GM18870 (cell line): ENCODE results near the gene SEPTIN8.

Source experiments
- ATAC-seq: cut with Tn5 transposase; IDR thresholded peaks from one replicate; pipeline ENCODE4 v1.9.1; 2021; ENCODE audit warnings: moderate library complexity; ENCODE audit not compliant: unreplicated experiment

Gene SEPTIN8

GRCh38 chr5:132718544-132719312, 58.3 kb downstream of the SEPTIN8 start:
- ATAC-seq: no peak

- no peak for ATAC-seq
Observed at GRCh38 chr5:132714456-132715307, 62.4 kb downstream of the SEPTIN8 start.

GRCh38 chr5:132708645-132709044, 68.4 kb downstream of the SEPTIN8 start:
- ATAC-seq: no peak

- no peak for ATAC-seq
Observed at GRCh38 chr5:132704875-132705274, 72.2 kb downstream of the SEPTIN8 start.
